Measurements from ENCODE around the gene PTPRT.

GRCh38 chr20:42051921-42052320 lies 1137.8 kb downstream of the PTPRT start:
- TF ChIP-seq CTCF (conservative IDR thresholded peaks at IDR 0.05 in 1 of 2, IDR thresholded peaks at IDR 0.05 in 1 of 2; ENCODE audit: low read depth in 1 of 2, low read length in 2 of 2): no peak
- no peak for TF ChIP-seq EZH2 (IDR thresholded peaks at IDR 0.05; ENCODE audit: low read length, missing control alignments)
